ENCODE results near the gene ATG16L1. TPM values are rescaled to one million over a fixed set of nuclear protein-coding genes. Genes with fewer than 3 reads are reported as not detected.

The ATG16L1 gene
- total and polyA plus RNA-seq, 9 of the 15 experiments (the other 6 are each of a cell fraction or from before 2014, with no cell fraction given) = 6.4 to 21.3 (median 17.2) TPM

- no peak for TF ChIP-seq TCF15 (CRISPR knock-in tag; IDR thresholded peaks at IDR 0.05)
- no peak for TF ChIP-seq RFX7 (CRISPR knock-in tag; IDR thresholded peaks at IDR 0.05)
- no peak for TF ChIP-seq TBL1XR1 (IDR thresholded peaks at IDR 0.05; ENCODE audit: low read length in 2 of 2)
- TF ChIP-seq ZNF224 (CRISPR knock-in tag; IDR thresholded peaks at IDR 0.05) = no peak
- TF ChIP-seq POLR2AphosphoS2 (IDR thresholded peaks at IDR 0.05; ENCODE audit: low read length) = no peak
Measured at GRCh38 chr2:233219848-233220247, 31.6 kb upstream of the ATG16L1 start (continued).

GRCh38 chr2:233221378-233222063 lies 30.0 kb upstream of the ATG16L1 start:
- Histone ChIP-seq H3K9me3 (replicated peaks; ENCODE audit: control insufficient read depth, insufficient read depth, low read depth, low read length) (peaks cover 3% of the 10 kb centered on the region; the same call in 1 of the 2 replicates), H3K79me2 (ENCODE audit: control insufficient read depth, insufficient read depth, low read length) (no peaks in the 10 kb centered on the region), H3K27ac (ENCODE audit: extremely low read depth, low read depth, low read length) (peak overlapping the region; percentile 84), H3K36me3 (ENCODE audit: control insufficient read depth, insufficient read depth, low read length) (no peaks in the 10 kb centered on the region), H3K4me2 (ENCODE audit: insufficient read depth, low read length) (peak overlapping the region; percentile 62), H2AFZ (ENCODE audit: low read depth, low read length) (peak overlapping the region; percentile 26), H3K4me1 (replicated peaks in 1 of 2; ENCODE audit: control insufficient read depth in 2 of 2, insufficient read depth in 2 of 2, low read length in 2 of 2) (peaks cover 36 to 59% of the 10 kb centered on the region in 2 experiments), H3K4me3 (no peak overlapping the region), H3K27me3 (ENCODE audit: control insufficient read depth in 2 of 2, insufficient read depth in 2 of 2, low read length in 2 of 2) (no peaks in the 10 kb centered on the region), H3K9ac (ENCODE audit: insufficient read depth in 1 of 2, low read depth in 2 of 2, low read length in 2 of 2) (peak overlapping the region; percentile 26 to 47; a peak in 3 of 4 replicates), H3K9me1 (ENCODE audit: control insufficient read depth, insufficient read depth, low read length) (no peaks in the 10 kb centered on the region), H4K20me1 (replicated peaks; ENCODE audit: control insufficient read depth, insufficient read depth, low read length) (no peaks in the 10 kb centered on the region)
- peak; percentile 75 for ATAC-seq
- CTCF ChIA-PET (ENCODE audit: low intra/inter-chr PET ratio) = no interaction called here
- FAIRE-seq = peak; percentile 76
- no TSS peak for BruUV-seq (replicated peaks)
- intact Hi-C loops (cut with micrococcal nuclease) = no loop called here
- in situ Hi-C loops (cut with MboI) = no loop called here
- WGBS (ENCODE audit: insufficient coverage, low coverage, missing lambda C conversion rate) = 0% methylated on average over 2 of the region's 2 CpGs
- peak; percentile 39 to 86 (median 44) for DNase-seq (ENCODE audit: extremely low read depth in 1 of 4, low spot score in 3 of 4)
- POLR2A ChIA-PET = interaction anchor here (1.3 to 1.9 kb wide), 2 partner anchors 10 to 22 kb away, joined by 3 to 5 read pairs; no protein-coding TSS in a partner anchor
- TF ChIP-seq CREM (IDR thresholded peaks at IDR 0.05; ENCODE audit: low read depth) (0 out of 2 replicates have a peak, but pooled peaks have one; percentile 17), NCOR1 (IDR thresholded peaks at IDR 0.05) (peak; percentile 72), MTA3 (IDR thresholded peaks at IDR 0.05; ENCODE audit: borderline replicate concordance) (peak; percentile 72; the same call in 1 of the 2 replicates), CC2D1A (IDR thresholded peaks at IDR 0.05) (peak; percentile 38; the same call in 1 of the 2 replicates), ZNF239 (CRISPR knock-in tag; IDR thresholded peaks at IDR 0.05) (no peak), ZNF584 (CRISPR knock-in tag; IDR thresholded peaks at IDR 0.05; ENCODE audit: low read depth) (0 out of 2 replicates have a peak, but pooled peaks have one; percentile 28), HDAC3 (IDR thresholded peaks at IDR 0.05; ENCODE audit: borderline replicate concordance, partially characterized antibody) (peak; percentile 2), SPI1 (IDR thresholded peaks at IDR 0.05; ENCODE audit: borderline replicate concordance, low read depth, low read length) (0 out of 2 replicates have a peak, but pooled peaks have one; percentile 6), ZNF395 (CRISPR knock-in tag; IDR thresholded peaks at IDR 0.05) (peak; percentile 15; the same call in 1 of the 2 replicates), FOXK2 (conservative IDR thresholded peaks at IDR 0.05 in 1 of 2, IDR thresholded peaks at IDR 0.05 in 1 of 2; ENCODE audit: low read depth in 2 of 2) (peak; percentile 54 to 67), STAT5A (IDR thresholded peaks at IDR 0.05; ENCODE audit: borderline replicate concordance, low read length) (peak; percentile 40; the same call in 1 of the 2 replicates), SMAD4 (CRISPR knock-in tag; conservative IDR thresholded peaks at IDR 0.05) (0 out of 2 replicates have a peak, but pooled peaks have one; percentile 38), CBFA2T2 (conservative IDR thresholded peaks at IDR 0.05) (peak; percentile 83), ZNF589 (CRISPR knock-in tag; IDR thresholded peaks at IDR 0.05; ENCODE audit: low read depth) (0 out of 2 replicates have a peak, but pooled peaks have one; percentile 47)

Data from K562 (cell line).